Measurements from ENCODE around the gene SMG5. TPM values are rescaled to one million over a fixed set of nuclear protein-coding genes. Genes with fewer than 3 reads are reported as not detected.

The SMG5 gene
- total and polyA plus RNA-seq, 12 donors: 38.7 to 93.0 (median 74.7) TPM

- no peak overlapping the region for H3K27ac ChIP-seq
- H3K4me3 ChIP-seq: peak overlapping the region in 3 of 10 donors; percentile 37 to 44 (median 40)
- ATAC-seq: no peak
- H3K27me3 ChIP-seq: peaks cover 0 to 23% (median 8%) of the 10 kb centered on the region in 7 donors
- no peaks in the 10 kb centered on the region for H3K9me3 ChIP-seq
- no peak for DNase-seq
- no peak for TF ChIP-seq CTCF (IDR thresholded peaks at IDR 0.05)
- intact Hi-C loops (cut with DNase I): no loop called here
- WGBS, 2 donors: 51 to 53% methylated on average over 10 of the region's 10 CpGs
- peaks cover 27 to 48% (median 40%) of the 10 kb centered on the region in 9 donors for H3K4me1 ChIP-seq
- peaks cover 0 to 39% (median 12%) of the 10 kb centered on the region in 9 donors for H3K36me3 ChIP-seq
Measured at GRCh38 chr1:156246241-156246780, 36.3 kb downstream of the SMG5 start.

GRCh38 chr1:156245451-156246232 is 37.0 kb downstream of the SMG5 start:
- DNase-seq (no peak), ATAC-seq (peak in 3 of 8 donors; percentile 2 to 15 (median 6))
- H3K27me3 ChIP-seq: peaks cover 0 to 23% (median 8%) of the 10 kb centered on the region in 7 donors
- no peak overlapping the region for H3K27ac ChIP-seq
- intact Hi-C loops (cut with DNase I): no loop called here
- H3K4me3 ChIP-seq: peak overlapping the region in 9 of 10 donors; percentile 9 to 44 (median 36)
- 5 to 6% methylated on average over 68 to 69 of the region's 69 CpGs for WGBS, 2 donors
- peaks cover 24 to 42% (median 34%) of the 10 kb centered on the region in 9 donors for H3K4me1 ChIP-seq
- peaks cover 0 to 38% (median 5%) of the 10 kb centered on the region in 9 donors for H3K36me3 ChIP-seq
- no peaks in the 10 kb centered on the region for H3K9me3 ChIP-seq
- TF ChIP-seq CTCF (IDR thresholded peaks at IDR 0.05): no peak

- no peak for TF ChIP-seq CTCF (IDR thresholded peaks at IDR 0.05)
- no peak for ATAC-seq
- no peak overlapping the region for H3K4me3 ChIP-seq
Measured at GRCh38 chr1:156244712-156245111, 37.9 kb downstream of the SMG5 start.

GRCh38 chr1:156244126-156244525 is 38.5 kb downstream of the SMG5 start:
- ATAC-seq (no peak), DNase-seq (no peak)
- Histone ChIP-seq H3K9me3 (no peaks in the 10 kb centered on the region), H3K4me3 (no peak overlapping the region), H3K27ac (no peak overlapping the region), H3K27me3 (peaks cover 0 to 23% (median 8%) of the 10 kb centered on the region in 7 donors), H3K4me1 (peaks cover 16 to 32% (median 29%) of the 10 kb centered on the region in 9 donors), H3K36me3 (peaks cover 0 to 38% (median 7%) of the 10 kb centered on the region in 9 donors)
- intact Hi-C loops (cut with DNase I): loop anchor here in 1 of 10 donors (5.0 kb wide), 1 partner anchor 33 kb away; no protein-coding TSS in a partner anchor
- no peak for TF ChIP-seq CTCF (IDR thresholded peaks at IDR 0.05)
- WGBS, 2 donors: 91 to 93% methylated on average over 2 of the region's 2 CpGs

More at GRCh38 chr1:156244712-156245111, 37.9 kb downstream of the SMG5 start:
- no peak for DNase-seq
- Histone ChIP-seq H3K36me3 (peaks cover 0 to 38% (median 4%) of the 10 kb centered on the region in 9 donors), H3K27ac (no peak overlapping the region), H3K9me3 (no peaks in the 10 kb centered on the region), H3K27me3 (peaks cover 0 to 23% (median 8%) of the 10 kb centered on the region in 7 donors), H3K4me1 (peaks cover 18 to 32% (median 29%) of the 10 kb centered on the region in 9 donors)
- 94% methylated on average over 17 of the region's 17 CpGs for WGBS, 2 donors
- intact Hi-C loops (cut with DNase I): loop anchor here in 1 of 10 donors (5.0 kb wide), 1 partner anchor 33 kb away; no protein-coding TSS in a partner anchor

Measured in heart right ventricle (tissue), 16 donors.